ENCODE measurements around the gene IFT122. TPM values are rescaled to one million over a fixed set of nuclear protein-coding genes. Genes with fewer than 3 reads are reported as not detected.

IFT122 gene
- total RNA-seq, 1 experiment from 2014 or later = 30.0 TPM

- no TSS peak for BruUV-seq (replicated peaks)
- Histone ChIP-seq H3K4me3 (ENCODE audit: low read depth, low read length) (no peak overlapping the region), H3K27me3 (replicated peaks; ENCODE audit: control insufficient read depth, insufficient read depth, low read length) (no peaks in the 10 kb centered on the region), H3K9me3 (no peaks in the 10 kb centered on the region), H3K36me3 (ENCODE audit: control insufficient read depth, insufficient read depth, low read length) (no peaks in the 10 kb centered on the region), H3K4me1 (peaks cover 7% of the 10 kb centered on the region; the same call in 1 of the 2 replicates)
- CTCF ChIA-PET = no interaction called here
- no peaks in the 10 kb centered on the region for H3K36me3 Mint-ChIP-seq (ENCODE audit: insufficient read depth, unreplicated experiment)
- no peak overlapping the region for H3K4me3 Mint-ChIP-seq (ENCODE audit: unreplicated experiment)
- H3K9me3 Mint-ChIP-seq (ENCODE audit: unreplicated experiment) = no peaks in the 10 kb centered on the region
- DNase-seq = no peak
- no peaks in the 10 kb centered on the region for H3K27me3 Mint-ChIP-seq (ENCODE audit: insufficient read depth, unreplicated experiment)
- H3K27ac Mint-ChIP-seq (ENCODE audit: unreplicated experiment) = no peak overlapping the region
- H3K4me1 Mint-ChIP-seq (ENCODE audit: low read depth, unreplicated experiment) = no peaks in the 10 kb centered on the region
- intact Hi-C loops (cut with micrococcal nuclease; ENCODE audit: unreplicated experiment) = no loop called here
- TF ChIP-seq, protein P1, sequence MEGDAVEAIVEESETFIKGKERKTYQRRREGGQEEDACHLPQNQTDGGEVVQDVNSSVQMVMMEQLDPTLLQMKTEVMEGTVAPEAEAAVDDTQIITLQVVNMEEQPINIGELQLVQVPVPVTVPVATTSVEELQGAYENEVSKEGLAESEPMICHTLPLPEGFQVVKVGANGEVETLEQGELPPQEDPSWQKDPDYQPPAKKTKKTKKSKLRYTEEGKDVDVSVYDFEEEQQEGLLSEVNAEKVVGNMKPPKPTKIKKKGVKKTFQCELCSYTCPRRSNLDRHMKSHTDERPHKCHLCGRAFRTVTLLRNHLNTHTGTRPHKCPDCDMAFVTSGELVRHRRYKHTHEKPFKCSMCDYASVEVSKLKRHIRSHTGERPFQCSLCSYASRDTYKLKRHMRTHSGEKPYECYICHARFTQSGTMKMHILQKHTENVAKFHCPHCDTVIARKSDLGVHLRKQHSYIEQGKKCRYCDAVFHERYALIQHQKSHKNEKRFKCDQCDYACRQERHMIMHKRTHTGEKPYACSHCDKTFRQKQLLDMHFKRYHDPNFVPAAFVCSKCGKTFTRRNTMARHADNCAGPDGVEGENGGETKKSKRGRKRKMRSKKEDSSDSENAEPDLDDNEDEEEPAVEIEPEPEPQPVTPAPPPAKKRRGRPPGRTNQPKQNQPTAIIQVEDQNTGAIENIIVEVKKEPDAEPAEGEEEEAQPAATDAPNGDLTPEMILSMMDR (IDR thresholded peaks at IDR 0.05; ENCODE audit: insufficient read depth in 1 of 2, low read depth in 1 of 2, low read length in 1 of 2, severe bottlenecking in 1 of 2, unreplicated experiment in 1 of 2) = no peak
- POLR2A ChIA-PET = no interaction called here
Observed at GRCh38 chr3:129526121-129526900, 86.3 kb downstream of the IFT122 start.

GRCh38 chr3:129527262-129527661 lies 87.2 kb downstream of the IFT122 start:
- Histone ChIP-seq H3K27me3 (replicated peaks; ENCODE audit: control insufficient read depth, insufficient read depth, low read length) (no peaks in the 10 kb centered on the region), H3K4me1 (peaks cover 7% of the 10 kb centered on the region; the same call in 1 of the 2 replicates), H3K36me3 (ENCODE audit: control insufficient read depth, insufficient read depth, low read length) (no peaks in the 10 kb centered on the region), H3K9me3 (no peaks in the 10 kb centered on the region), H3K4me3 (ENCODE audit: low read depth, low read length) (no peak overlapping the region)
- Mint-ChIP-seq H3K27ac (ENCODE audit: unreplicated experiment) (no peak overlapping the region), H3K9me3 (ENCODE audit: unreplicated experiment) (no peaks in the 10 kb centered on the region), H3K4me3 (ENCODE audit: unreplicated experiment) (no peak overlapping the region), H3K36me3 (ENCODE audit: insufficient read depth, unreplicated experiment) (no peaks in the 10 kb centered on the region), H3K4me1 (ENCODE audit: low read depth, unreplicated experiment) (no peaks in the 10 kb centered on the region), H3K27me3 (ENCODE audit: insufficient read depth, unreplicated experiment) (no peaks in the 10 kb centered on the region)
- intact Hi-C loops (cut with micrococcal nuclease; ENCODE audit: unreplicated experiment) = no loop called here
- no peak for DNase-seq
- ChIA-PET POLR2A (no interaction called here), CTCF (no interaction called here)
- BruUV-seq (replicated peaks) = no TSS peak
- TF ChIP-seq, protein P1 (IDR thresholded peaks at IDR 0.05; ENCODE audit: insufficient read depth in 1 of 2, low read depth in 1 of 2, low read length in 1 of 2, severe bottlenecking in 1 of 2, unreplicated experiment in 1 of 2) = no peak

- Histone ChIP-seq H3K27me3 (replicated peaks; ENCODE audit: control insufficient read depth, insufficient read depth, low read length) (no peaks in the 10 kb centered on the region), H3K4me1 (peaks cover 7% of the 10 kb centered on the region; the same call in 1 of the 2 replicates), H3K36me3 (ENCODE audit: control insufficient read depth, insufficient read depth, low read length) (no peaks in the 10 kb centered on the region), H3K9me3 (no peaks in the 10 kb centered on the region), H3K4me3 (ENCODE audit: low read depth, low read length) (no peak within 1 kb of the TSS)
- no peaks in the 10 kb centered on the region for H3K4me1 Mint-ChIP-seq (ENCODE audit: low read depth, unreplicated experiment)
- no TSS peak for BruUV-seq (replicated peaks)
- H3K4me3 Mint-ChIP-seq (ENCODE audit: unreplicated experiment) = no peak within 1 kb of the TSS
- no peak within 1 kb of the TSS for H3K27ac Mint-ChIP-seq (ENCODE audit: unreplicated experiment)
- intact Hi-C loops (cut with micrococcal nuclease; ENCODE audit: unreplicated experiment) = no loop called here
- no peaks in the 10 kb centered on the region for H3K36me3 Mint-ChIP-seq (ENCODE audit: insufficient read depth, unreplicated experiment)
- TF ChIP-seq, protein P1 (IDR thresholded peaks at IDR 0.05; ENCODE audit: insufficient read depth in 1 of 2, low read depth in 1 of 2, low read length in 1 of 2, severe bottlenecking in 1 of 2, unreplicated experiment in 1 of 2) = no peak
- POLR2A ChIA-PET = no interaction called here
- H3K27me3 Mint-ChIP-seq (ENCODE audit: insufficient read depth, unreplicated experiment) = no peaks in the 10 kb centered on the region
- CTCF ChIA-PET = no interaction called here
- no peak for DNase-seq
- no peaks in the 10 kb centered on the region for H3K9me3 Mint-ChIP-seq (ENCODE audit: unreplicated experiment)
Observed at GRCh38 chr3:129528589-129529100, 88.6 kb downstream of the IFT122 start, which contains the start of gene RHO. Gene RHO (plus strand): TSS chr3:129528639. CDS start chr3:129528734, 95 bp downstream.
